PFSK-1 (cell line): ENCODE data around the gene KDM2A.

ENCODE experiments used
- POLR2AphosphoS5 ChIP-seq: IDR thresholded peaks from 2 replicates; pipeline ENCODE4 v1.6.1; 2012; ENCODE audit warnings: low read depth, mild to moderate bottlenecking, control low read depth, low read length, moderate library complexity
- REST ChIP-seq, 2 experiments: IDR thresholded peaks; 2 replicates each; pipeline versions ENCODE4 v1.6.1 to v1.8.0; 2011 to 2012; ENCODE audit warnings: low read depth in 2 of 2, low read length in 2 of 2, control low read depth in 1 of 2, inconsistent platforms in 1 of 2, mild to moderate bottlenecking in 1 of 2, moderate library complexity in 1 of 2; ENCODE audit not compliant: insufficient read depth in 1 of 2
- SIN3A ChIP-seq: IDR thresholded peaks from 2 replicates; pipeline ENCODE4 v1.6.1; 2012; ENCODE audit warnings: mild to moderate bottlenecking, low read length, moderate library complexity, borderline replicate concordance; ENCODE audit not compliant: insufficient read depth
- TAF1 ChIP-seq: IDR thresholded peaks from 2 replicates; pipeline ENCODE4 v1.6.1; 2012; ENCODE audit warnings: low read length, control low read depth, borderline replicate concordance; ENCODE audit not compliant: insufficient read depth

DNA sequence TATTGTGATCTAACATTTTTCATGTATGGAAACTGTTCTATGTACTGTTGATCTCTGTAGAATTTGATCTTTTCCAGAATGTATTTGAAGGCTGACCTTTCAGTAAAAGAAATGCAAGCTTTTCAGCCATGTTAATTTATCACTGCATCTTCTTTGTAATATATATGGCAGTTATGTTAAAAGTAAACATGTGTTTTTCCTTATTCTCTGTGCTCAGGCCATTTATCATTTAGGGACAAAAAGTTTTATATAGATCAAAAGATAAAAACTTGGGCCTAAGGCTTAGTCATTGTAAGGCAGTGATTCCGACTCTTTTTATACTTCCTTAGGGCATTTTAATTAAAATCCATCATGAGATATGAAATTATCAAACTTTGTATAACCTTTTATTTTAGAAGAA lies 48.7 kb downstream of the KDM2A start:
- TF ChIP-seq REST (IDR thresholded peaks at IDR 0.05; ENCODE audit: insufficient read depth in 1 of 2, low read depth in 2 of 2, low read length in 2 of 2): no peak
- TF ChIP-seq POLR2AphosphoS5: no peak
- no peak for TF ChIP-seq SIN3A
- TF ChIP-seq TAF1: no peak
